ENCODE results near the gene SMIM5.

Gene SMIM5

GRCh38 chr17:75603123-75603522 is 30.1 kb upstream of the SMIM5 start:
- DNase-seq (ENCODE audit: low read depth), result no peak

GRCh38 chr17:75604034-75604695 is 29.1 kb upstream of the SMIM5 start:
- no peak for DNase-seq (ENCODE audit: low read depth)

GRCh38 chr17:75605790-75606189 is 27.4 kb upstream of the SMIM5 start:
- no peak for DNase-seq (ENCODE audit: low read depth)

- no peak for DNase-seq (ENCODE audit: low read depth)
These were observed 26.1 kb upstream of the SMIM5 start for GRCh38 chr17:75607086-75607485.

- DNase-seq (ENCODE audit: low read depth), result no peak
These were observed 22.9 kb upstream of the SMIM5 start for GRCh38 chr17:75610103-75610984.

GRCh38 chr17:75611851-75612429 is 21.3 kb upstream of the SMIM5 start:
- no peak for DNase-seq (ENCODE audit: low read depth)

- DNase-seq (ENCODE audit: low read depth), result no peak
These were observed 20.2 kb upstream of the SMIM5 start for GRCh38 chr17:75612906-75613626.

GRCh38 chr17:75614006-75614405 is 19.2 kb upstream of the SMIM5 start:
- DNase-seq (ENCODE audit: low read depth), result no peak

- DNase-seq (ENCODE audit: low read depth), result no peak
These were observed 18.5 kb upstream of the SMIM5 start for GRCh38 chr17:75614556-75615270.

GRCh38 chr17:75615301-75615700 is 17.9 kb upstream of the SMIM5 start:
- DNase-seq (ENCODE audit: low read depth), result no peak

GRCh38 chr17:75616521-75617122 is 16.6 kb upstream of the SMIM5 start:
- no peak for DNase-seq (ENCODE audit: low read depth)

- no peak for DNase-seq (ENCODE audit: low read depth)
These were observed 16.0 kb upstream of the SMIM5 start for GRCh38 chr17:75617218-75617617.

- DNase-seq (ENCODE audit: low read depth), result no peak
These were observed 15.6 kb upstream of the SMIM5 start for GRCh38 chr17:75617675-75618074.

- DNase-seq (ENCODE audit: low read depth), result no peak
These were observed 13.5 kb upstream of the SMIM5 start for GRCh38 chr17:75619506-75620431.

GRCh38 chr17:75621489-75621888 is 11.7 kb upstream of the SMIM5 start:
- DNase-seq (ENCODE audit: low read depth), result no peak

- no peak for DNase-seq (ENCODE audit: low read depth)
These were observed 11.2 kb upstream of the SMIM5 start for GRCh38 chr17:75622076-75622475.

GRCh38 chr17:75622771-75623273 is 10.4 kb upstream of the SMIM5 start:
- DNase-seq (ENCODE audit: low read depth), result no peak

- no peak for DNase-seq (ENCODE audit: low read depth)
These were observed 9.8 kb upstream of the SMIM5 start for GRCh38 chr17:75623386-75623785.

GRCh38 chr17:75624021-75624420 is 9.2 kb upstream of the SMIM5 start:
- DNase-seq (ENCODE audit: low read depth), result no peak

GRCh38 chr17:75624714-75625345 is 8.4 kb upstream of the SMIM5 start:
- no peak for DNase-seq (ENCODE audit: low read depth)
